ENCODE measurements around the gene SYT3. TPM values are rescaled to one million over a fixed set of nuclear protein-coding genes. Genes with fewer than 3 reads are reported as not detected.

The SYT3 gene, protein sequence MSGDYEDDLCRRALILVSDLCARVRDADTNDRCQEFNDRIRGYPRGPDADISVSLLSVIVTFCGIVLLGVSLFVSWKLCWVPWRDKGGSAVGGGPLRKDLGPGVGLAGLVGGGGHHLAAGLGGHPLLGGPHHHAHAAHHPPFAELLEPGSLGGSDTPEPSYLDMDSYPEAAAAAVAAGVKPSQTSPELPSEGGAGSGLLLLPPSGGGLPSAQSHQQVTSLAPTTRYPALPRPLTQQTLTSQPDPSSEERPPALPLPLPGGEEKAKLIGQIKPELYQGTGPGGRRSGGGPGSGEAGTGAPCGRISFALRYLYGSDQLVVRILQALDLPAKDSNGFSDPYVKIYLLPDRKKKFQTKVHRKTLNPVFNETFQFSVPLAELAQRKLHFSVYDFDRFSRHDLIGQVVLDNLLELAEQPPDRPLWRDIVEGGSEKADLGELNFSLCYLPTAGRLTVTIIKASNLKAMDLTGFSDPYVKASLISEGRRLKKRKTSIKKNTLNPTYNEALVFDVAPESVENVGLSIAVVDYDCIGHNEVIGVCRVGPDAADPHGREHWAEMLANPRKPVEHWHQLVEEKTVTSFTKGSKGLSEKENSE
- total RNA-seq = 0.22 TPM
- long read RNA-seq, partial matches to known transcripts = 0 of 1 reads
- long read RNA-seq, other reads (novel, unspliced or antisense) = 0 of 1 reads

DNA sequence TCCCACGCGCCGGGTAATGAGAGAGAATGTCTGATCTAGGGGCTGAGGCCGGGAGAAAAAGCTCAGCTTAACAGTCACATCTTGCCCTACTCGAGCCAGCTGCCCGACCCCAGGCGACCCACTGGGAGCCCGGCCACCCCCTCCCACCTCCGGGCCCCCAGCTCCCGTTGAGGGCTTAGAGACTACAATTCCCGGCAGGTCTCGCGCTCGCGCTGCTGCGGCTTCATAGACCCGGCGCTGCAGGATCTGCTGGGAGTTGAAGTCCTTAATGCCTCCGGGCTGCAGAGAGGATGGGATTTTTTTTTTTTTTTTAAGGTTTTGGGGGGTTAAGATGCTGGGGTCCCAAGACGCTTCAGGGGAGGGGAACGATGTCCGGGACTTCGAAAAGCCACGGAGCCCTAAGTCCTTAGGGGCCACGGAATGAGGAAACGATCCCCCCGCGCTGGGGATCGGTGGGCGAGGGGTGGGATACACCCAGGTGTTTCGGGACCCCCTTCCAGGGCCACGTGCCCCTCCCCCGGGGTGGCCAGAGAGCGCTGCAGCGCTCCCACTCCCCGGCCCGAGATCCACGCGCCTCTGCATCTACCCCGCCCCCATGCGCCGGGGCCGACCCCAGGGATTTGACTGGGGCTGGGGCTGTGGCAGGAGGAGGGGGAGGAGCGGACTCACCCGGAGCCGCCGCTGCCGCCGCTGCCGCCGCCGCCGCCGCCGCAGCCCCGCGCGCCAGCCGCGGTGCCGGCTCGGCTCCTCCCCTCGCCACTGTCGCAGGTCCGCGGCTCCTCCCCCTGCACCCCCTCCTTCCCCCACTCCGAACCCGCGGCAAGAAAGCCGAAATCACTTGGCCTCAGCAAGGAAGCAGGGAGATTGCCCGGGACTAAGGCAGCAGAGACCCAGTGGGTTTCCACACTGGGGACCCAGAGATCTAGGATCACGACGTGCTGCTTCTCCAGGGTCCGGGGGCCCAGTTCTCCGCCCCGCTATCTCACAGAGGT, at the start of gene SYT3:
Gene SYT3, minus strand, starts transcription at position 761 of the 992 bp plus-strand sequence. CDS start 2,470 bp downstream, outside the sequence.
- H3K27me3 ChIP-seq (ENCODE audit: low read depth) = peaks cover 97% of the 10 kb centered on the region
- no peaks in the 10 kb centered on the region for H3K36me3 ChIP-seq
- intact Hi-C loops (cut with micrococcal nuclease) = no loop called here
- TF ChIP-seq, protein P1, sequence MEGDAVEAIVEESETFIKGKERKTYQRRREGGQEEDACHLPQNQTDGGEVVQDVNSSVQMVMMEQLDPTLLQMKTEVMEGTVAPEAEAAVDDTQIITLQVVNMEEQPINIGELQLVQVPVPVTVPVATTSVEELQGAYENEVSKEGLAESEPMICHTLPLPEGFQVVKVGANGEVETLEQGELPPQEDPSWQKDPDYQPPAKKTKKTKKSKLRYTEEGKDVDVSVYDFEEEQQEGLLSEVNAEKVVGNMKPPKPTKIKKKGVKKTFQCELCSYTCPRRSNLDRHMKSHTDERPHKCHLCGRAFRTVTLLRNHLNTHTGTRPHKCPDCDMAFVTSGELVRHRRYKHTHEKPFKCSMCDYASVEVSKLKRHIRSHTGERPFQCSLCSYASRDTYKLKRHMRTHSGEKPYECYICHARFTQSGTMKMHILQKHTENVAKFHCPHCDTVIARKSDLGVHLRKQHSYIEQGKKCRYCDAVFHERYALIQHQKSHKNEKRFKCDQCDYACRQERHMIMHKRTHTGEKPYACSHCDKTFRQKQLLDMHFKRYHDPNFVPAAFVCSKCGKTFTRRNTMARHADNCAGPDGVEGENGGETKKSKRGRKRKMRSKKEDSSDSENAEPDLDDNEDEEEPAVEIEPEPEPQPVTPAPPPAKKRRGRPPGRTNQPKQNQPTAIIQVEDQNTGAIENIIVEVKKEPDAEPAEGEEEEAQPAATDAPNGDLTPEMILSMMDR (IDR thresholded peaks at IDR 0.05; ENCODE audit: borderline replicate concordance) = no peak
- peaks cover 13% of the 10 kb centered on the region for H3K9me3 ChIP-seq (replicated peaks)
- H3K4me3 ChIP-seq = peak within 1 kb of the TSS; percentile 70
- peaks cover 9% of the 10 kb centered on the region for H3K4me1 ChIP-seq
- no peak within 1 kb of the TSS for H3K27ac ChIP-seq (replicated peaks)
- DNase-seq = peak; percentile 36

DNA sequence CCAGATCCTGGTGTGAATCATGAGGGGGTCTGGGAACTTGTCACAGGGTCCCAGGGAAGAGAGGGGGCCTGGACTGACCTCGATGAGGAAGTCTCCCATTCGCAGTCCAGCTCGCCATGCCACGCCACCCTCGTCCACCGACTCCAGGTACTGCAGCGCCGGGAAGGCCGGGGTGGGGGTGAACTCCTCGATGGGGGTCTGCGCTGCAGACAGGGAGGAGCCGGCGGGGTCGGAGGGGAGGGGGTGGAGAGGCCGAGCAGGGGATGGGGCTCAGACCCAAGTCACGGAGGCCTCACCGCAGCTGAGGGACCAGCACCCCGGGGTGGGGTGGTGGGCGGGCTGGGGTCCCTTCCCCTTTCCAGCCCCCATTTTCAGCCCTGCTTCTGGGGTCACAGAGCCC, 49.1 kb upstream of the SYT3 start:
- intact Hi-C loops (cut with micrococcal nuclease) = no loop called here
- DNase-seq = no peak
- Histone ChIP-seq H3K4me1 (no peaks in the 10 kb centered on the region), H3K4me3 (no peak overlapping the region), H3K36me3 (no peaks in the 10 kb centered on the region), H3K27me3 (ENCODE audit: low read depth) (peaks cover 100% of the 10 kb centered on the region), H3K27ac (replicated peaks) (no peak overlapping the region), H3K9me3 (replicated peaks) (no peaks in the 10 kb centered on the region)
- TF ChIP-seq, protein P1 (IDR thresholded peaks at IDR 0.05; ENCODE audit: borderline replicate concordance) = no peak

DNA sequence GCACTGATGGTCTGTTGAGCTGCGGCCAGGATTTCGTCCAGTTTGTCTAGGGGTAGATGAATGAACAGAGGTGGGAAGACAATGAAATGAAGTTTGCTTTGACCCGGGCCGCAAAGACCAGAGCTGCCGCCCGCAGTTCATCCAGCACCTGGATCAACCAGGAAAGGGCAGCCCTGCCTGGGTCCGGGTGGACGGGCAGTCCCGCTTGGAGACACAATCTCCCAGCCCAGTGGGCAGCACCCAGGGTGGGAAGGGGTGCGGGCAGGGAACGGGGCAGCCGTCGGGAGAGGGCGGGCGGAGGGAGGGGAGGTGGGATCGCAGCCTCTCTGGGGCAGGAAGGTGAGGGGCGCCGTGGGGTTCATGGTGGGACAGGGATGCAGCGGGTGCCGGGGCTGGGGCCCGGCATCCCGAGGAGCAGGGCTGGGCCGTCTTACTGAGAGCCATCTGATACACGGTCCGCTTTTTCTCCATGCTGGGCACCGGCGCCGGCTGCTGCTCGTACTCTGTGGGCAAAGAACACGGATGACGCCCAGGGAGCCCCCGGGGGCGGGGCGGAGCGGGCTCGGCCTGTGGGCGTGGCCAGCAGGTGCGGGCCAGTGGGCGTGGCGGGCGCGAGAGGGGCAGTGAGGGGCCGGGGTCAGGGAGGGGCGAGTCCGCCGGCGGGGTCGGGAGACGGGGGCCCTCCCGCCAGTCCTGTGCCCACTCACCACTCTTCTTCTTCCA, 46.8 kb upstream of the SYT3 start:
- TF ChIP-seq, protein P1 (IDR thresholded peaks at IDR 0.05; ENCODE audit: borderline replicate concordance) = no peak
- no peaks in the 10 kb centered on the region for H3K36me3 ChIP-seq

DNA sequence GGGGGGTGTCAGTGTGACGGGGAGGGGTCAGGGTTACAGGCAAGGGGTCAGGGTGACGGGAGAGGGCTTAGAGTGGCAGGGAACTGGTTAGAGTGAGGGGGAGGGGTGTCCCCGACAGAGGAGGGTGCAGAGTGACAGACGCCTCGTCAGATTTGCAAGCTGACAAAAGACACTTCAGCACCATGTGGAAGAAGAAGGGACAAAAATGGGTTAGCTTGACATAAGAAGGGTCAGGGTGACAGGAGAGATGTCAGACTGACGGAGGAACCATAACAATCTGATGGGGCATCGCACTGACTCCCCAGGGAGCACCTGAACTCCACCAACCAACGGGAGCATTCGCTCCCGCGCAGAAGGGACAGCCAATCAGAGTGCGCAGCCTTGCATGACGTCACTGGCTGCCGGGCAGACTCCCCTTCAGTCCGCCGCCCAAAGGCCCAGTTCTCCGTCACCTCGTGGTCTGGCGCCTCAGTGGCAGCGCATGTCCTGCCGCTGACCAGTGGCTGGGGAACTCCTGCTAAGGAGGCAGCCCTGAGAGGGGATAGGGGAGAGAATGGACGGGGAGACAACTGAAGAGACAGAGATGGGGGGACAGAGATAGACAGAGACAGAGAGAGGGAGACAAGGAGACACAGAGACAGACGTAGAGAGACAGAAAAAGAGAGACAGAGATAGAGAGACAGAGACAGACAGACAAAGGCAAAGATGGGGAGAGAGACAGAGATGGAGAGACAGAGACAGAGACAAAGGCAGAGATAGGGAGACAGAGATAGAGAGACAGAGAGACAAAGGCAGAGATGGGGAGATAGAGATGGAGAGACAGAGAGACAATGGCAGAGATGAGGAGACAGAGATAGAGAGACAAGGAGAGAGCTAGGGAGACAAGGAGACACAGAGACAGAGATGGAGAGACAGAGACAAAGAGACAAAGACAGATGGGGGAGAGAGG, 39.8 kb upstream of the SYT3 start:
- Histone ChIP-seq H3K9me3 (replicated peaks) (peaks cover 10% of the 10 kb centered on the region), H3K4me3 (no peak overlapping the region), H3K36me3 (no peaks in the 10 kb centered on the region), H3K4me1 (peaks cover 4% of the 10 kb centered on the region), H3K27ac (replicated peaks) (no peak overlapping the region), H3K27me3 (ENCODE audit: low read depth) (peaks cover 93% of the 10 kb centered on the region)
- DNase-seq = peak; percentile 72
- intact Hi-C loops (cut with micrococcal nuclease) = no loop called here
- TF ChIP-seq, protein P1 (IDR thresholded peaks at IDR 0.05; ENCODE audit: borderline replicate concordance) = no peak

More for the DNA sequence above, 46.8 kb upstream of the SYT3 start:
- Histone ChIP-seq H3K27ac (replicated peaks) (no peak overlapping the region), H3K4me1 (no peaks in the 10 kb centered on the region), H3K4me3 (no peak overlapping the region), H3K9me3 (replicated peaks) (no peaks in the 10 kb centered on the region), H3K27me3 (ENCODE audit: low read depth) (peaks cover 100% of the 10 kb centered on the region)
- intact Hi-C loops (cut with micrococcal nuclease) = no loop called here
- DNase-seq = no peak
